NCI-H748 treated with DMSO at 0.1 percent for 48 hours (cell line): Measurements from ENCODE around the gene OR1N1.
A peak's percentile ranks its signal among the peaks of the same experiment; 100 is the strongest.
"Not testable (repeated sequence)": the region's sequence is repeated elsewhere in the genome, so short reads cannot be mapped to it uniquely, and the experiment has no call there.

Source experiments
- DNase-seq: peaks from one replicate; lab custom pipeline; 2025; lab: John Stamatoyannopoulos, UW

Gene OR1N1, protein sequence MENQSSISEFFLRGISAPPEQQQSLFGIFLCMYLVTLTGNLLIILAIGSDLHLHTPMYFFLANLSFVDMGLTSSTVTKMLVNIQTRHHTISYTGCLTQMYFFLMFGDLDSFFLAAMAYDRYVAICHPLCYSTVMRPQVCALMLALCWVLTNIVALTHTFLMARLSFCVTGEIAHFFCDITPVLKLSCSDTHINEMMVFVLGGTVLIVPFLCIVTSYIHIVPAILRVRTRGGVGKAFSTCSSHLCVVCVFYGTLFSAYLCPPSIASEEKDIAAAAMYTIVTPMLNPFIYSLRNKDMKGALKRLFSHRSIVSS

GRCh38 chr9:122527193-122527592 is at the start of gene OR1N1:
Gene OR1N1 (minus strand): TSS chr9:122527293. CDS start chr9:122527293, 0 bp downstream.
- no peak for DNase-seq

GRCh38 chr9:122572456-122572855 is 45.4 kb upstream of the OR1N1 start:
- DNase-seq: no peak

- no peak for DNase-seq
Observed at GRCh38 chr9:122567901-122568300, 40.8 kb upstream of the OR1N1 start.

- DNase-seq: no peak
Observed at GRCh38 chr9:122562134-122562760, 35.2 kb upstream of the OR1N1 start.

DNA sequence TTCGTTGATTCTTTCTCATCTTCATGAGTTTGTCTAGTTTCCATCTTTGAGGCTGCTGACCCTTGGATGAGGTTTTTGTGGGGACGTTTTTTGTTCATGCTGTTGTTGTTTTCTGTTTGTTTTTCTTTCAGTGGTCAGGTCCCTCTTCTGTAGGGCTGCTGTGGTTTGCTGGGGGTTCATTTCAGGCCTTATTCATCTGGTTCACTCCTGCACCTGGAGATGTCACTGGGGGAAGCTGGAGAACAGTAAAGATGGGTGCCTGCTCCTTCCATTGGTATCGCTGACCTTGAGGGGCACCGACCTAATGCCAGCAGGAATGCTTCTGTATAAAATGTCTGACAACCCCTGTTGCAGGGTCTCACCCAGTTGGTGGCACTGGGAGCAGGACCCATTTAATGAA is 34.4 kb upstream of the OR1N1 start:
- DNase-seq: no peak

GRCh38 chr9:122552812-122553211 is 25.7 kb upstream of the OR1N1 start, which contains the start of gene OR1N2:
Gene OR1N2 (plus strand): TSS chr9:122553112. CDS start chr9:122553212, 100 bp downstream.
- no peak for DNase-seq

GRCh38 chr9:122551371-122551770 is 24.3 kb upstream of the OR1N1 start:
- DNase-seq: no peak

DNA sequence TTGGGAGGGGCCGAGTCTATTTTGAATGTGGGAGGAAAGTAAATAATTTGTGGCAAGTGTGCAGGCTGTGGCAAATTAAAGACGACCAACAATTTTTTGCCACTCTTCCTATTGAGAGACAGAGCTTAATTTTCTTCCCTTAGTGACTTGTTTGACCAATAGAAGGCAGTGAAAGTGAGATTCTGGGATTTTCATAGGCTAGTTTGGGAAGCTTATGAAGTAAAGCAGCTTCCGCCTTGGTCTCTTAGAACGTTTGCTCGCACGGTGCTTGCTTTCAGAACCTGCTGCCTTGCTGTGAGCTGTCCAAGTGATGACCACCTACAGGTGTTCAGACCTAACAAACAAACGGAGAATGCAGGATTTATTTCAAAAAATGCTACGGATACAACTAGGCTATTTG is 19.1 kb upstream of the OR1N1 start:
- peak; percentile 31 for DNase-seq

GRCh38 chr9:122538757-122539156 is 11.7 kb upstream of the OR1N1 start:
- DNase-seq: no peak

DNA sequence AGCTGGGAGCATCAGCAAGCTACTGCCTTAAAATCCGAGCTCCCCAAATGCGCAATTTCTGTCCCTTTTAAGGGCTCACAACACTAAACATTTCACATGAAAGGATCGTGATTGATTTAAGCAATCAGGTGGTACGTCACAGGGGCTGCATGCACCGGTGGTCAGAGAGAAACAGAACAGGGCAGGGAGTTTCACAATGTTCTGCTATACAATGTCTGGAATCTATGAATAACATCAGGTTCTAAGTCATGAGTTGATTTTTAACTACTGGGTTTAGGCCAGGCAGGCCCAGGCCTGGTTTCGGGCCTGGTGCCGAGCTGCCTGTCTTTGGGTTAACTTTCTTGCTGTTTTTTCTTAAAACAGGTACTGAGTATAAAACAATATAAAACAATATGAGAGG is 10.0 kb upstream of the OR1N1 start:
- DNase-seq: not testable (repeated sequence)

DNA sequence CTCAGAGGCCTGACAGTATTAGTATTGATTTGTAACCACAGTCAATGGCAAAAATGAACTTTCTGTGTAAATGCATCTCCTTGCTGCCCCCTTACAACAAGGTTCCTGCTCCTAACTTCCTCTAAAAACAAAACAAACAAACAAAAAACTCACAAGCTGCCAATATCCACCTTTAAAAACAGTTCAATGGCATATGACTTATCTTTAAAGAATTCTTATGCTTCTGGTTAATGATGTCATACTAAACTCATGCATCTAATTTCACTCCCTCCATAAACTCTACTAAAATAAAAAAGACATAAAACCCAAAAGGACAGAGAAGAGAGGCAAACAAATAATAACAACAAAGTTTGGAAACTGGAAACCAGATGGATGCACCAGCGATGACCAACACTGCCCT is 9.0 kb upstream of the OR1N1 start:
- no peak for DNase-seq

GRCh38 chr9:122531157-122531556 is 4.1 kb upstream of the OR1N1 start:
- DNase-seq: not testable (repeated sequence)

DNA sequence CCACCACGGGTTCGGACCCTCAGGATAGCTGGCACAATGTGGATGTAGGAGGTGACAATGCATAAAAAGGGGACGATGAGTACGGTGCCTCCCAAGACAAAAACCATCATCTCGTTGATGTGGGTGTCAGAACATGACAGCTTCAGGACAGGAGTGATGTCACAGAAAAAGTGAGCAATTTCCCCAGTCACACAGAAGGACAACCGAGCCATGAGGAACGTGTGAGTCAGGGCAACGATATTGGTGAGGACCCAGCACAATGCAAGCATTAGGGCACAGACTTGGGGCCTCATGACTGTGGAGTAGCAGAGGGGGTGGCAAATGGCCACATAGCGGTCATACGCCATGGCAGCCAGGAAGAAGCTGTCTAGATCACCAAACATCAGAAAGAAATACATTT is 491 bp downstream of the OR1N1 start:
- DNase-seq: no peak

- no peak for DNase-seq
Observed at GRCh38 chr9:122519376-122519775, 7.7 kb downstream of the OR1N1 start.

GRCh38 chr9:122518841-122519240 is 8.3 kb downstream of the OR1N1 start, which contains the start of gene OR1J4:
Gene OR1J4 (plus strand): TSS chr9:122519141. CDS start chr9:122519141, 0 bp downstream.
- DNase-seq: no peak

DNA sequence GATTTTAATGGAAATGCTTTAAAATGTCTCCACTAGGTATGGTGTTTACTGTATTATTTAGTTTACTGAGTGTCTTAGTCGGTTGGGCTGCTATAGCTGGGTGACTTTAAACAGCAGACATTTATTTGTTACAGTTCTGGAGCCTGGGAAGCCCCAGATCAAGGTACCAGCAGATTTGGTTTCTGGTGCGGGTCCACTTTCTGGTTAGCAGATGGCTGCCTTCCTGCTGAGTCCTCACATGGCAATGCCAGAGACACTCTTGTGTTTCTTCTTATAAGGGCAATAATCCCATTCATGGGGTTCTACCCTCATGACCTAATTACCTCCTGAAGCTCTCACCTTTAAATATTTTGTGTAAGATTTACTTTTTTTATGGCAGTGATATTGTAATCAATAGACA is 8.9 kb downstream of the OR1N1 start:
- DNase-seq: no peak

GRCh38 chr9:122510502-122510901 is 16.6 kb downstream of the OR1N1 start, which contains the start of gene OR1J2:
Gene OR1J2 (plus strand): TSS chr9:122510802. CDS start chr9:122510802, 0 bp downstream.
- DNase-seq: no peak

- no peak for DNase-seq
Observed at GRCh38 chr9:122506964-122507363, 20.1 kb downstream of the OR1N1 start.

DNA sequence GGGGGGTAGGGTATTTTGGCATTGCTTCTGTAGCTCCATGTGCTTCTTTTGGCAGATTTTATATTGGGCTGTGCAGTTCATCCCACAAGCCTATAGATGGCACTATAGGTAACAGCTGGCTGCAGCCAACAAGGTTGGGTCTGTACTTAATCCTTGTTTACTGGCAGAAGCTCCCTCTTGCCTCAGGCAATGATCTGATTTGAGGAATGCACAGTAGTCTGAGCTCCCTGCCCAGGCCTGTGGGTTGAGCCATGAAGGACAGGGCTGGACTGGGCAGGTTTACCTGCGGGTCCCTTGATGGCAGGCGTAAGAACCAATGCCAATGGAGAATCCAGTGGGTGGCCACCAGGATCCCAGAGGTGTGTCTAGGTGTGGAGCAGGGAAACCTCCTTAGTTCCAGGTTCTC is 28.2 kb downstream of the OR1N1 start:
- DNase-seq: peak; percentile 49

DNA sequence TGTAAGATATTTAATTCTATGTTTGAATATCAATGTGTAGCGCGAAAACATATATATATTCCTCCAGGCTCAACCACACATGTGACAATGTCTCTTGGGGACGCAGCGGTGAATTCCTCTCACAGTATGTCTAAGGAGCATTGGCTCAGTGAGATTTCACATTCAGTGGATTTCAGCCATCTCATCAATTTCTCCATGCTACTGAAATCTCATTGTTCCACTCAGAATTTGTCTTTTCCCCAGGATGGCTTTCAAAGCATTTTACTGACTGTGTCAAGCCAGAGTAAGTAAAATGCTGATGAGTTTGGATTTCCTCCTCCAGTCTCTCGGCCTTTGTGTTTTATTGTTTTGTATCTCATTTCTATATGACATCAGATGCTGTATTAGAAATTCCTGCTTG is 48.0 kb downstream of the OR1N1 start:
- DNase-seq: no peak

- DNase-seq: no peak
Observed at GRCh38 chr9:122477826-122478225, 49.3 kb downstream of the OR1N1 start, which contains the start of gene OR1J1. Gene OR1J1 (minus strand): TSS chr9:122477926. CDS start chr9:122477926, 0 bp downstream.

DNA sequence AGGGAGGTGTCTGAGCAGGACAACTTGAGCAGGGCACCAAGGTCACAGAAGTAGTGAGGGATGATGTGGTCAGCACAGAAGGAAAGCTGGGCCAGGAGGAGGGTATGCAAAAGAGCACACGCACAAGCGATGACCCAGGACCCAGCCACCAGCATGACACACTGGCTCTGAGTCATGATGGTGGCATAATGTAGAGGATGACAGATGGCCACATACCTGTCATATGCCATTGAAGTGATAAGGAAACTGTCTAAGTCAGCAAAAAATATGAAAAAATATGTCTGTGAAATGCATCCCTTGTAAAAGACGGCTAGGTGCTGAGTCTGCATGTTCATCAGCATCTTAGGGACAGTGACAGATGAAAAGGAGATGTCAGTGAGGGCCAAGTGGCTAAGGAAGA is 49.7 kb downstream of the OR1N1 start:
- DNase-seq: no peak
